Prostate gland (tissue), 2 donors: ENCODE measurements around the gene COMT.

Experiments used
- POLR2A ChIP-seq: fragments of 450-650 bp; IDR thresholded peaks from one replicate; pipeline ENCODE4 v1.6.1; 2016; ENCODE audit warnings: antibody characterized with exemption, mild to moderate bottlenecking
- TF ChIP-seq, protein P1 (sequence below), 4 experiments: fragments of 200-600 bp in 2 of 4; fragments of 450-650 bp in 2 of 4; sonication (generic) in 2 of 4; IDR thresholded peaks; 1 replicate in 3 of 4; 2 replicates in 1 of 4; pipeline ENCODE4 v1.5.1; 2016 to 2019; ENCODE audit warnings: antibody characterized with exemption in 4 of 4, mild to moderate bottlenecking in 2 of 4, moderate library complexity in 2 of 4

- TF ChIP-seq POLR2A, result no peak
- TF ChIP-seq, protein P1, sequence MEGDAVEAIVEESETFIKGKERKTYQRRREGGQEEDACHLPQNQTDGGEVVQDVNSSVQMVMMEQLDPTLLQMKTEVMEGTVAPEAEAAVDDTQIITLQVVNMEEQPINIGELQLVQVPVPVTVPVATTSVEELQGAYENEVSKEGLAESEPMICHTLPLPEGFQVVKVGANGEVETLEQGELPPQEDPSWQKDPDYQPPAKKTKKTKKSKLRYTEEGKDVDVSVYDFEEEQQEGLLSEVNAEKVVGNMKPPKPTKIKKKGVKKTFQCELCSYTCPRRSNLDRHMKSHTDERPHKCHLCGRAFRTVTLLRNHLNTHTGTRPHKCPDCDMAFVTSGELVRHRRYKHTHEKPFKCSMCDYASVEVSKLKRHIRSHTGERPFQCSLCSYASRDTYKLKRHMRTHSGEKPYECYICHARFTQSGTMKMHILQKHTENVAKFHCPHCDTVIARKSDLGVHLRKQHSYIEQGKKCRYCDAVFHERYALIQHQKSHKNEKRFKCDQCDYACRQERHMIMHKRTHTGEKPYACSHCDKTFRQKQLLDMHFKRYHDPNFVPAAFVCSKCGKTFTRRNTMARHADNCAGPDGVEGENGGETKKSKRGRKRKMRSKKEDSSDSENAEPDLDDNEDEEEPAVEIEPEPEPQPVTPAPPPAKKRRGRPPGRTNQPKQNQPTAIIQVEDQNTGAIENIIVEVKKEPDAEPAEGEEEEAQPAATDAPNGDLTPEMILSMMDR (IDR thresholded peaks at IDR 0.05), result no peak
These were observed 46.8 kb downstream of the COMT start for GRCh38 chr22:19988331-19988808.
